K562 (cell line): ENCODE results near the gene OPTN. TPM values are rescaled to one million over a fixed set of nuclear protein-coding genes. Genes with fewer than 3 reads are reported as not detected.
A peak's percentile ranks its signal among the peaks of the same experiment; 100 is the strongest.

Experiments
- ARID1B ChIP-seq: fragments of 450-650 bp; IDR thresholded peaks from 2 replicates; pipeline ENCODE4 v1.6.1; 2016; ENCODE audit warnings: antibody characterized with exemption, mild to moderate bottlenecking, inconsistent platforms
- CC2D1A ChIP-seq: fragments of 450-650 bp; IDR thresholded peaks from 2 replicates; pipeline ENCODE4 v1.6.1; 2017; ENCODE audit warnings: mild to moderate bottlenecking
- CUX1 ChIP-seq: fragments of 200-800 bp; sonication (Bioruptor generic); IDR thresholded peaks from 2 replicates; pipeline ENCODE4 v1.6.1; 2016; ENCODE audit warnings: missing genetic modification characterization, missing compliant biosample characterization
- MCM7 ChIP-seq, 2 experiments: fragments of 450-650 bp; IDR thresholded peaks; 2 replicates each; pipeline ENCODE4 v1.6.1; 2016 to 2018
- MIER1 ChIP-seq: fragments of 450-650 bp; IDR thresholded peaks from 2 replicates; pipeline ENCODE4 v1.6.1; 2016; ENCODE audit warnings: antibody characterized with exemption, mild to moderate bottlenecking, low read depth
- SFPQ ChIP-seq: fragments of 200-400 bp; formaldehyde crosslinking; IDR thresholded peaks from 2 replicates; pipeline ENCODE4 v1.6.1; 2017; ENCODE audit warnings: mild to moderate bottlenecking, low read depth, low read length, moderate library complexity
- SOX6 ChIP-seq: fragments of 450-650 bp; IDR thresholded peaks from 2 replicates; pipeline ENCODE4 v1.6.1; 2014; ENCODE audit warnings: mild to moderate bottlenecking
- SRSF3 ChIP-seq: fragments of 200-400 bp; formaldehyde crosslinking; IDR thresholded peaks from 2 replicates; pipeline ENCODE4 v1.6.1; 2016; ENCODE audit warnings: mild to moderate bottlenecking, low read length, moderate library complexity; ENCODE audit not compliant: insufficient read depth
- TCF7L2 ChIP-seq: fragments of 150-350 bp; IDR thresholded peaks from 2 replicates; pipeline ENCODE4 v1.6.1; 2016; ENCODE audit warnings: low read depth, mild to moderate bottlenecking, low read length, moderate library complexity
- TEAD4 ChIP-seq, 2 experiments: sonication (generic) in 1 of 2; formaldehyde crosslinking in 1 of 2; IDR thresholded peaks; 2 replicates each; pipeline versions ENCODE4 v1.6.1 to v1.8.0; 2012 to 2022; ENCODE audit warnings: borderline replicate concordance in 1 of 2, inconsistent platforms in 1 of 2, low read length in 1 of 2, mild to moderate bottlenecking in 1 of 2, missing genetic modification reagents in 1 of 2
- THAP12 ChIP-seq: fragments of 250-450 bp; sonication (Bioruptor Pico); IDR thresholded peaks from 2 replicates; pipeline ENCODE4 v1.9.0; 2021; ENCODE audit warnings: mild to moderate bottlenecking, inconsistent platforms
- TOE1 ChIP-seq, 2 experiments: fragments of 450-650 bp in 1 of 2; sonication (generic) in 1 of 2; formaldehyde crosslinking in 1 of 2; IDR thresholded peaks; 2 replicates each; pipeline versions ENCODE4 v1.7.1 to v1.8.0; 2016 to 2022; ENCODE audit warnings: borderline replicate concordance in 2 of 2, mild to moderate bottlenecking in 2 of 2, antibody characterized with exemption in 1 of 2, inconsistent platforms in 1 of 2, low read depth in 1 of 2, missing genetic modification reagents in 1 of 2, moderate library complexity in 1 of 2
- ZNF140 ChIP-seq: fragments of 250-450 bp; sonication (Bioruptor Pico); IDR thresholded peaks from 2 replicates; pipeline ENCODE4 v1.8.0; 2021; ENCODE audit warnings: moderate library complexity, mild to moderate bottlenecking, inconsistent platforms
- ZNF76 ChIP-seq: fragments of 250-450 bp; sonication (Bioruptor Pico); IDR thresholded peaks from 2 replicates; pipeline ENCODE4 v1.4.0; 2020; ENCODE audit warnings: mild to moderate bottlenecking, moderate library complexity, borderline replicate concordance
- polyA plus RNA-seq, 8 experiments: library from polyadenylated mRNA; depleted of rRNA in 4 of 8; stranded (reverse) in 5 of 8; unstranded in 3 of 8; fragments of >200 nt; fragmentation: Nextera tagmentation in 2 of 8; fragmentation: Illumina TruSeq in 1 of 8; extraction: Ambion mirVana in 2 of 8; extraction: Trizol in 1 of 8; gene quantifications; 2 replicates each; pipeline versions ENCODE4 v1.2.1 to v1.2.3, GENCODE V29; 2011 to 2014; ENCODE audit warnings: inconsistent platforms in 1 of 8, missing spikeins in 1 of 8
- total RNA-seq, 7 experiments: library from RNA; depleted of rRNA in 6 of 7; stranded (reverse); fragments of >200 nt in 6 of 7; fragmentation: Illumina TruSeq in 2 of 7; extraction: Trizol in 2 of 7; gene quantifications; 2 replicates each; pipeline versions ENCODE4 v1.2.1 to v1.2.3, GENCODE V29; 2011 to 2021; ENCODE audit warnings: low replicate concordance in 1 of 7
- TF ChIP-seq, protein P1 (sequence below): fragments of 200-800 bp; sonication (Bioruptor generic); IDR thresholded peaks from 2 replicates; pipeline ENCODE4 v1.6.1; 2017; ENCODE audit warnings: missing genetic modification characterization, missing compliant biosample characterization

The OPTN gene
- total and polyA plus RNA-seq, 9 of the 15 experiments (the other 6 are each of a cell fraction or from before 2014, with no cell fraction given) = 2.2 to 6.8 (median 5.0) TPM

- TF ChIP-seq ZNF76 (CRISPR knock-in tag) = no peak
- TF ChIP-seq, protein P1, sequence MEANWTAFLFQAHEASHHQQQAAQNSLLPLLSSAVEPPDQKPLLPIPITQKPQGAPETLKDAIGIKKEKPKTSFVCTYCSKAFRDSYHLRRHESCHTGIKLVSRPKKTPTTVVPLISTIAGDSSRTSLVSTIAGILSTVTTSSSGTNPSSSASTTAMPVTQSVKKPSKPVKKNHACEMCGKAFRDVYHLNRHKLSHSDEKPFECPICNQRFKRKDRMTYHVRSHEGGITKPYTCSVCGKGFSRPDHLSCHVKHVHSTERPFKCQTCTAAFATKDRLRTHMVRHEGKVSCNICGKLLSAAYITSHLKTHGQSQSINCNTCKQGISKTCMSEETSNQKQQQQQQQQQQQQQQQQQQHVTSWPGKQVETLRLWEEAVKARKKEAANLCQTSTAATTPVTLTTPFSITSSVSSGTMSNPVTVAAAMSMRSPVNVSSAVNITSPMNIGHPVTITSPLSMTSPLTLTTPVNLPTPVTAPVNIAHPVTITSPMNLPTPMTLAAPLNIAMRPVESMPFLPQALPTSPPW (CRISPR knock-in tag) = peak; percentile 54
- no peak for TF ChIP-seq ZNF140 (CRISPR knock-in tag)
- TF ChIP-seq TCF7L2 = no peak
- no peak for TF ChIP-seq THAP12 (CRISPR knock-in tag)
- peak; percentile 93 for TF ChIP-seq ARID1B
- no peak for TF ChIP-seq TOE1 (IDR thresholded peaks at IDR 0.05; ENCODE audit: borderline replicate concordance)
- TF ChIP-seq TOE1 (CRISPR knock-in tag; IDR thresholded peaks at IDR 0.05; ENCODE audit: borderline replicate concordance, low read depth) = no peak
- no peak for TF ChIP-seq SRSF3
- TF ChIP-seq SOX6 = peak; percentile 43; the same call in 1 of the 2 replicates
- no peak for TF ChIP-seq MIER1
- TF ChIP-seq SFPQ = no peak
- TF ChIP-seq CC2D1A = peak; percentile 30; the same call in 1 of the 2 replicates
- TF ChIP-seq MCM7 (IDR thresholded peaks at IDR 0.05) = no peak
- TF ChIP-seq TEAD4 (IDR thresholded peaks at IDR 0.05; ENCODE audit: low read length) = peak; percentile 64; the same call in 1 of the 2 replicates
- TF ChIP-seq TEAD4 (CRISPR knock-in tag; IDR thresholded peaks at IDR 0.05; ENCODE audit: borderline replicate concordance) = no peak
- peak; percentile 48; the same call in 1 of the 2 replicates for TF ChIP-seq CUX1
These were observed 8.2 kb upstream of the OPTN start (continued) for GRCh38 chr10:13091801-13092200.
